H1 (cell line): Measurements from ENCODE around the gene CLINT1. TPM values are rescaled to one million over a fixed set of nuclear protein-coding genes. Genes with fewer than 3 reads are reported as not detected.

Experiments
- CTCF ChIA-PET: fragments of 300-600 bp; sonication (Branson Sonifier 250); formaldehyde crosslinking; loops from one replicate; lab custom pipeline; 2021; ENCODE audit not compliant: partially characterized antibody; lab: Charles Lee
- POLR2A ChIA-PET: fragments of 300-600 bp; sonication (Branson Sonifier 250); formaldehyde crosslinking; loops from one replicate; lab custom pipeline; 2021; ENCODE audit warnings: inconsistent platforms; ENCODE audit not compliant: partially characterized antibody; lab: Charles Lee
- DNase-seq, 2 experiments: peaks; one replicate each; pipeline versions ENCODE4 v3.0.0 to v3.0.0-alpha.2; 2010 to 2022; ENCODE audit warnings: low spot score in 2 of 2, low read depth in 1 of 2, mixed read lengths in 1 of 2
- FAIRE-seq: peaks from 2 replicates; lab custom pipeline; 2011; peaks lifted over from hg19 to GRCh38; lab: Jason Lieb, UNC
- H2AFZ ChIP-seq: 2 replicates; pipeline ENCODE4 v1.8.1; 2012; ENCODE audit warnings: low read length, inconsistent platforms
- H2AK5ac ChIP-seq: 2 replicates; pipeline ENCODE4 v1.6.1; 2013; ENCODE audit warnings: low read depth, low read length
- H2BK120ac ChIP-seq: replicated peaks from 2 replicates; pipeline ENCODE3; 2013; ENCODE audit warnings: low read depth, low read length, inconsistent platforms
- H2BK12ac ChIP-seq: 2 replicates; pipeline ENCODE4 v1.6.1; 2013; ENCODE audit warnings: low read depth, low read length
- H2BK15ac ChIP-seq: 2 replicates; pipeline ENCODE4 v1.6.1; 2013; ENCODE audit warnings: low read length
- H2BK20ac ChIP-seq: 2 replicates; pipeline ENCODE4 v1.6.1; 2013; ENCODE audit warnings: low read length
- H2BK5ac ChIP-seq: 2 replicates; pipeline ENCODE4 v1.6.1; 2013; ENCODE audit warnings: low read depth, low read length
- H3K14ac ChIP-seq: 2 replicates; pipeline ENCODE4 v1.6.1; 2013; ENCODE audit warnings: inconsistent platforms; ENCODE audit not compliant: insufficient read length
- H3K18ac ChIP-seq: 2 replicates; pipeline ENCODE4 v1.6.1; 2013; ENCODE audit warnings: low read length; ENCODE audit errors: extremely low read depth
- H3K23ac ChIP-seq: 2 replicates; pipeline ENCODE4 v1.6.1; 2013; ENCODE audit warnings: inconsistent platforms; ENCODE audit not compliant: insufficient read length
- H3K23me2 ChIP-seq: 2 replicates; pipeline ENCODE4 v1.6.1; 2013; ENCODE audit warnings: low read depth, low read length
- H3K27ac ChIP-seq: 2 replicates; pipeline ENCODE4 v1.6.1; 2011; ENCODE audit warnings: low read depth, low read length, inconsistent platforms
- H3K27me3 ChIP-seq, 4 experiments: replicated peaks in 1 of 4; 1 replicate in 1 of 4; 2 replicates in 3 of 4; pipeline versions ENCODE4 v1.6.1 to v1.8.1; 2011 to 2013; ENCODE audit warnings: low read length in 3 of 4, mild to moderate bottlenecking in 3 of 4, inconsistent platforms in 2 of 4, mixed read lengths in 2 of 4, moderate library complexity in 1 of 4; ENCODE audit not compliant: control insufficient read depth in 3 of 4, insufficient read depth in 3 of 4; ENCODE audit errors: extremely low read depth in 1 of 4
- H3K36me3 ChIP-seq, 4 experiments: 2 replicates each; pipeline versions ENCODE4 v1.6.1 to v1.8.1; 2011 to 2013; ENCODE audit warnings: mild to moderate bottlenecking in 4 of 4, low read length in 3 of 4, moderate library complexity in 2 of 4, control low read depth in 1 of 4, inconsistent platforms in 1 of 4; ENCODE audit not compliant: insufficient read depth in 4 of 4, control insufficient read depth in 2 of 4
- H3K4ac ChIP-seq: replicated peaks from 2 replicates; pipeline ENCODE3; 2013; ENCODE audit warnings: low read length, low read depth, mixed read lengths, inconsistent platforms; ENCODE audit not compliant: insufficient read length
- H3K4me1 ChIP-seq, 4 experiments: replicated peaks in 1 of 4; 1 replicate in 1 of 4; 2 replicates in 3 of 4; pipeline versions ENCODE4 v1.6.1 to v1.8.1; 2011 to 2013; ENCODE audit warnings: low read length in 3 of 4, inconsistent platforms in 2 of 4, mixed read lengths in 1 of 4; ENCODE audit not compliant: insufficient read depth in 4 of 4, control insufficient read depth in 3 of 4
- H3K4me2 ChIP-seq, 2 experiments: 2 replicates each; pipeline versions ENCODE4 v1.6.1 to v1.8.1; 2011 to 2013; ENCODE audit warnings: low read depth in 2 of 2, low read length in 2 of 2, control low read depth in 1 of 2, inconsistent platforms in 1 of 2, mild to moderate bottlenecking in 1 of 2; ENCODE audit not compliant: insufficient read depth in 1 of 2
- H3K4me3 ChIP-seq, 4 experiments: fragments of 200-600, 300-600 bp in 1 of 4; sonication (generic), shearing (Covaris generic), sonication (Bioruptor Twin) in 1 of 4; 2 replicates each; pipeline versions ENCODE4 v1.5.1 to v1.8.1; 2011 to 2016; ENCODE audit warnings: low read length in 4 of 4, low read depth in 3 of 4, control low read depth in 2 of 4, inconsistent platforms in 2 of 4, mild to moderate bottlenecking in 2 of 4, mixed read lengths in 1 of 4, moderate library complexity in 1 of 4; ENCODE audit not compliant: insufficient read depth in 2 of 4; ENCODE audit errors: extremely low read depth in 1 of 4
- H3K56ac ChIP-seq: replicated peaks from 2 replicates; pipeline ENCODE3; 2013; ENCODE audit warnings: low read depth, mild to moderate bottlenecking, mixed read lengths, low read length, inconsistent platforms; ENCODE audit not compliant: insufficient read length
- H3K79me1 ChIP-seq: 2 replicates; pipeline ENCODE4 v1.6.1; 2013; ENCODE audit warnings: low read depth, low read length, control low read depth
- H3K79me2 ChIP-seq, 2 experiments: 2 replicates each; pipeline versions ENCODE4 v1.6.1 to v1.8.1; 2012 to 2013; ENCODE audit warnings: low read length in 2 of 2, mild to moderate bottlenecking in 2 of 2, inconsistent platforms in 1 of 2; ENCODE audit not compliant: insufficient read depth in 2 of 2, control insufficient read depth in 1 of 2
- H3K9ac ChIP-seq, 4 experiments: replicated peaks in 1 of 4; 1 replicate in 1 of 4; 2 replicates in 3 of 4; pipeline versions ENCODE4 v1.6.1 to v1.8.1; 2011 to 2013; ENCODE audit warnings: low read depth in 3 of 4, low read length in 3 of 4, control low read depth in 2 of 4, mild to moderate bottlenecking in 2 of 4, moderate library complexity in 2 of 4, inconsistent platforms in 1 of 4; ENCODE audit errors: extremely low read depth in 1 of 4
- H3K9me3 ChIP-seq, 2 experiments: 2 replicates each; pipeline versions ENCODE4 v1.6.1 to v1.8.1; 2012 to 2013; ENCODE audit warnings: mild to moderate bottlenecking in 2 of 2, moderate library complexity in 2 of 2, control low read depth in 1 of 2, inconsistent platforms in 1 of 2, low read depth in 1 of 2, low read length in 1 of 2, mixed read lengths in 1 of 2; ENCODE audit not compliant: insufficient read depth in 2 of 2
- H4K20me1 ChIP-seq, 2 experiments: replicated peaks in 1 of 2; 2 replicates each; pipeline versions ENCODE3 to v1.8.1; 2011 to 2013; ENCODE audit warnings: inconsistent platforms in 2 of 2, low read length in 2 of 2, mild to moderate bottlenecking in 1 of 2; ENCODE audit not compliant: insufficient read depth in 2 of 2, control insufficient read depth in 1 of 2
- H4K5ac ChIP-seq: 2 replicates; pipeline ENCODE4 v1.6.1; 2013; ENCODE audit warnings: low read length, low read depth, mixed read lengths, inconsistent platforms; ENCODE audit not compliant: insufficient read length
- H4K8ac ChIP-seq: 2 replicates; pipeline ENCODE4 v1.8.0; 2013; ENCODE audit warnings: mild to moderate bottlenecking, moderate library complexity, low read length, inconsistent platforms; ENCODE audit not compliant: insufficient read depth; ENCODE audit errors: extremely low read depth
- H4K91ac ChIP-seq: replicated peaks from 2 replicates; pipeline ENCODE3; 2013; ENCODE audit warnings: low read length, mixed read lengths, inconsistent platforms; ENCODE audit not compliant: insufficient read length
- EP300 ChIP-seq, 2 experiments: IDR thresholded peaks; 1 replicate in 1 of 2; 2 replicates in 1 of 2; pipeline ENCODE4 v1.6.1; 2011 to 2012; ENCODE audit warnings: low read depth in 2 of 2, low read length in 2 of 2, mild to moderate bottlenecking in 2 of 2, borderline replicate concordance in 1 of 2, inconsistent platforms in 1 of 2, moderate library complexity in 1 of 2
- GTF2F1 ChIP-seq: IDR thresholded peaks from 2 replicates; pipeline ENCODE4 v1.6.1; 2012; ENCODE audit warnings: low read depth, low read length, improper control_type of control experiment, borderline replicate concordance
- HDAC6 ChIP-seq: IDR thresholded peaks from one replicate; pipeline ENCODE4 v1.7.1; 2012; ENCODE audit warnings: low read depth, mild to moderate bottlenecking, inconsistent platforms, low read length, moderate library complexity
- NRF1 ChIP-seq: IDR thresholded peaks from 2 replicates; pipeline ENCODE4 v1.6.1; 2011; ENCODE audit warnings: mild to moderate bottlenecking, low read depth, low read length, improper control_type of control experiment
- SP2 ChIP-seq: IDR thresholded peaks from 2 replicates; pipeline ENCODE4 v1.6.1; 2012; ENCODE audit warnings: mild to moderate bottlenecking, low read length, inconsistent platforms
- SRF ChIP-seq: IDR thresholded peaks from 2 replicates; pipeline ENCODE4 v1.6.1; 2011; ENCODE audit warnings: mild to moderate bottlenecking, low read depth, low read length, moderate library complexity
- TAF1 ChIP-seq: IDR thresholded peaks from 2 replicates; pipeline ENCODE4 v1.6.1; 2011; ENCODE audit warnings: mild to moderate bottlenecking, low read depth, low read length
- TCF12 ChIP-seq: IDR thresholded peaks from 2 replicates; pipeline ENCODE4 v1.6.1; 2011; ENCODE audit warnings: low read depth, mild to moderate bottlenecking, low read length
- ZNF274 ChIP-seq: IDR thresholded peaks from 2 replicates; pipeline ENCODE4 v1.7.0; 2012; ENCODE audit warnings: low read length, borderline replicate concordance; ENCODE audit errors: extremely low read depth
- WGBS, 2 experiments: shearing (Covaris generic) in 1 of 2; methylation state at CpG; one replicate each; pipeline versions ENCODE4 v1.1.6 to v1.1.7; 2013 to 2015; ENCODE audit warnings: low lambda C conversion rate in 2 of 2, mixed read lengths in 2 of 2, inconsistent platforms in 1 of 2, low coverage in 1 of 2, missing lambda C conversion rate in 1 of 2; ENCODE audit not compliant: insufficient replicate concordance in 2 of 2, insufficient coverage in 1 of 2, insufficient read length in 1 of 2; ENCODE audit errors: extremely low coverage in 1 of 2, missing lambda C conversion rate in 1 of 2; 5-methylcytosine and 5-hydroxymethylcytosine counted together
- polyA plus RNA-seq, 7 experiments: library from polyadenylated mRNA; depleted of rRNA in 3 of 7; stranded (reverse) in 5 of 7; unstranded in 2 of 7; fragments of >200 nt in 5 of 7; fragments of 200-250 nt in 2 of 7; gene quantifications; 1 replicate in 5 of 7; 2 replicates in 1 of 7; 4 replicates in 1 of 7; pipeline versions ENCODE4 v1.2.1 to v1.2.3, GENCODE V29; 2011 to 2013; ENCODE audit warnings: missing spikeins in 2 of 7, mixed read lengths in 2 of 7
- total RNA-seq: library from RNA; stranded (reverse); fragmentation: NEBNext Ultra II Directional; extraction: Animal tissue kit (Norgen Biotek cat#: 25700); gene quantifications from 2 replicates; pipeline ENCODE4 v1.2.1, GENCODE V29; 2021
- TF ChIP-seq, protein P1 (sequence below): IDR thresholded peaks from 2 replicates; pipeline ENCODE4 v1.6.1; 2012; ENCODE audit warnings: inconsistent platforms

The CLINT1 gene
- total and polyA plus RNA-seq, 2 of the 8 experiments (the other 6 are each of a cell fraction or from before 2014, with no cell fraction given), result 85.9 to 140 TPM

DNA sequence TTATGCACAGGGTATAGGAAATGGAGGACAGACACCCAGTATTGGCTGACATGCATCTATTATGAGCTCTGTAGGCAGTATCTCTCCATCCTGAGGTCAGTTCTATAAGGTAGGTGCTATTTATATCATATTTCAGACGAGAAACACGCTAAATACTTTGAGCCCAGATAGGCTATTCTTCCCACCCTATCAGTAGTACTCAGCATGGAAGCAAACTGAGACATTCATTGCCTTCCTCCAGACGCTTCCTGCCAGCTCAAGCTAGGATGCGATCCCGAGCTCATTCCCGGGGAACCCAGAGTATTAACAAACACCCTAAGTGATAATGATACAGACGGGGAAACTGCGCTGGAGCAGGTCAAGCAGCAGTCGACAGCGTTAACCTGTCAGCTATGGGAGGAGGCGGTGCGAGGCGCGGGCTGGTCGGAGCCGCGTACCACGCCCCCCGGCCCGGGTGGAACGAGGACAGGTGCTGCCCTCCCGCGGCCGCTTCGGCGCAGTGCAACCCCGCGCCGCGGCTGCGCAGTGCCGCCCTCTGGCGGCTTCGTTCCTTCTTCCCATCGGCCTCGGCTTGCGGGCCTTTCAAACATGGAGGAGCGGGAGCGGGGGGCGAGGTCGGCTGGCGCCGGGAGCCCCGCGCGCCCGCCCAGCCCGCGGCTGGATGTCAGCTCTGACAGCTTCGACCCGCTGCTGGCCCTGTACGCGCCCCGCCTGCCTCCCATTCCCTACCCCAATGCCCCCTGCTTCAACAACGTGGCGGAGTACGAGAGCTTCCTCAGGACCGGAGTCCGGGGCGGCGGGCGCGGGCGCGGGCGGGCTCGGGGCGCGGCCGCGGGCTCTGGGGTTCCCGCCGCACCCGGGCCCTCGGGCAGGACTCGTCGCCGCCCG is 115.5 kb downstream of the CLINT1 start, which contains the start of gene LSM11:
Gene LSM11 (plus strand): TSS at position 550 of the 888 bp plus-strand sequence. CDS start 39 bp downstream, at position 589.
- DNase-seq (peak; percentile 69 to 98), FAIRE-seq (no peak)
- H2BK15ac ChIP-seq, result no peak within 1 kb of the TSS
- H4K8ac ChIP-seq, result peak within 1 kb of the TSS; percentile 92
- H4K20me1 ChIP-seq, result peaks cover 0 to 3% of the 10 kb centered on the region in 2 experiments
- 6% methylated on average over 35 of the region's 79 CpGs; no CpG with 5 or more reads in 1 of the 2 experiments for WGBS, 2 experiments
- H3K36me3 ChIP-seq, result peaks cover 3 to 9% (median 3%) of the 10 kb centered on the region in 4 experiments; a peak in 5 of 8 replicates
- peak within 1 kb of the TSS; percentile 49 to 85 (median 70) for H3K4me3 ChIP-seq
- H2AK5ac ChIP-seq, result no peak within 1 kb of the TSS
- peak within 1 kb of the TSS; percentile 93 for H2AFZ ChIP-seq
- H3K27me3 ChIP-seq, result peaks cover 0 to 13% (median 7%) of the 10 kb centered on the region in 4 experiments; a peak in 5 of 7 replicates
- no peak within 1 kb of the TSS for H3K56ac ChIP-seq
- H3K27ac ChIP-seq, result no peak within 1 kb of the TSS
- H2BK120ac ChIP-seq, result no peak within 1 kb of the TSS
- H2BK20ac ChIP-seq, result no peak within 1 kb of the TSS
- H3K79me1 ChIP-seq, result no peaks in the 10 kb centered on the region
- H3K4me1 ChIP-seq, result peaks cover 0 to 7% (median 0%) of the 10 kb centered on the region in 4 experiments; a peak in 3 of 7 replicates
- H4K5ac ChIP-seq, result no peak within 1 kb of the TSS
- H3K79me2 ChIP-seq, result no peaks in the 10 kb centered on the region
- no peak within 1 kb of the TSS for H2BK12ac ChIP-seq
- no peak within 1 kb of the TSS for H3K4ac ChIP-seq
- no peak within 1 kb of the TSS for H2BK5ac ChIP-seq
- no peak within 1 kb of the TSS for H3K18ac ChIP-seq
- peaks cover 6% of the 10 kb centered on the region; the same call in 1 of the 2 replicates for H3K23me2 ChIP-seq
- peak within 1 kb of the TSS; percentile 15 to 67 (median 38); a peak in 5 of 7 replicates for H3K9ac ChIP-seq
- H3K14ac ChIP-seq, result no peak within 1 kb of the TSS
- peak within 1 kb of the TSS; percentile 78 to 90 for H3K4me2 ChIP-seq
- ChIA-PET CTCF (interaction anchor here (0.6 to 4.9 kb wide), 65 partner anchors 10 to 795 kb away, joined by 3 to 57 read pairs (median 4); partner anchors contain the start of genes C5orf52, NIPAL4, SOX30 and THG1L), POLR2A (interaction anchor here (0.9 to 2.2 kb wide), 2 partner anchors 12 to 75 kb away, joined by 3 to 10 read pairs; partner anchors contain the start of gene THG1L)
- H3K9me3 ChIP-seq, result no peaks in the 10 kb centered on the region
- no peak within 1 kb of the TSS for H4K91ac ChIP-seq
- H3K23ac ChIP-seq, result no peak within 1 kb of the TSS
- TF ChIP-seq ZNF274 (no peak), SRF (0 out of 2 replicates have a peak, but pooled peaks have one; percentile 21), EP300 (IDR thresholded peaks at IDR 0.05; ENCODE audit: borderline replicate concordance in 1 of 2, low read depth in 2 of 2, low read length in 2 of 2) (peak in 1 of 2 experiments; percentile 37; a peak in 1 of 3 replicates), NRF1 (peak; percentile 43; the same call in 1 of the 2 replicates), SP2 (no peak), HDAC6 (no peak), TAF1 (peak; percentile 45; the same call in 1 of the 2 replicates), GTF2F1 (no peak), TCF12 (0 out of 2 replicates have a peak, but pooled peaks have one; percentile 22)
- TF ChIP-seq, protein P1, sequence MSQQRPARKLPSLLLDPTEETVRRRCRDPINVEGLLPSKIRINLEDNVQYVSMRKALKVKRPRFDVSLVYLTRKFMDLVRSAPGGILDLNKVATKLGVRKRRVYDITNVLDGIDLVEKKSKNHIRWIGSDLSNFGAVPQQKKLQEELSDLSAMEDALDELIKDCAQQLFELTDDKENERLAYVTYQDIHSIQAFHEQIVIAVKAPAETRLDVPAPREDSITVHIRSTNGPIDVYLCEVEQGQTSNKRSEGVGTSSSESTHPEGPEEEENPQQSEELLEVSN, result peak; percentile 34; the same call in 1 of the 2 replicates
